Endothelial cell of umbilical vein (primary cell): Measurements from ENCODE around the gene ANGPTL7. TPM values are rescaled to one million over a fixed set of nuclear protein-coding genes. Genes with fewer than 3 reads are reported as not detected.

Experiments used
- BruUV-seq: library from RNA; stranded (reverse); fragments of 400-500 nt; replicated peaks from 2 replicates; lab custom pipeline; 2021; lab: Mats Ljungman, UMichigan
- CTCF ChIA-PET: fragments of 300-600, 350-600 bp; sonication (Branson Sonifier 250); formaldehyde crosslinking; loops from one replicate; lab custom pipeline; 2021; ENCODE audit warnings: antibody characterized with exemption, inconsistent platforms; lab: Charles Lee
- POLR2A ChIA-PET: fragments of 300-600, 350-600 bp; sonication (Branson Sonifier 250); formaldehyde crosslinking; loops from one replicate; lab custom pipeline; 2021; ENCODE audit warnings: antibody characterized with exemption, inconsistent platforms; lab: Charles Lee
- DNase-seq: peaks from one replicate; pipeline ENCODE4 v3.0.0-alpha.2; 2011; ENCODE audit warnings: low read depth, low spot score
- FAIRE-seq: peaks from 2 replicates; lab custom pipeline; 2011; peaks lifted over from hg19 to GRCh38; lab: Jason Lieb, UNC
- H2AFZ ChIP-seq: 2 replicates; pipeline ENCODE4 v1.6.0; 2012; ENCODE audit warnings: low read depth, low read length, control low read depth, inconsistent platforms
- H3K27ac ChIP-seq: 2 replicates; pipeline ENCODE4 v1.5.1; 2011; ENCODE audit warnings: low read depth, mild to moderate bottlenecking, control low read depth, low read length, moderate library complexity; ENCODE audit not compliant: insufficient read depth
- H3K27me3 ChIP-seq, 2 experiments: 2 replicates each; pipeline versions ENCODE4 v1.6.0 to v1.6.1; 2011; ENCODE audit warnings: low read length in 2 of 2, mixed read lengths in 1 of 2; ENCODE audit not compliant: control insufficient read depth in 2 of 2, insufficient read depth in 2 of 2
- H3K36me3 ChIP-seq, 2 experiments: 2 replicates in 1 of 2; 3 replicates in 1 of 2; pipeline ENCODE4 v1.5.1; 2011; ENCODE audit warnings: low read length in 2 of 2, mild to moderate bottlenecking in 1 of 2, moderate library complexity in 1 of 2; ENCODE audit not compliant: control insufficient read depth in 2 of 2, insufficient read depth in 2 of 2; ENCODE audit errors: extremely low read depth in 1 of 2
- H3K4me1 ChIP-seq: 3 replicates; pipeline ENCODE4 v1.5.1; 2011; ENCODE audit warnings: mild to moderate bottlenecking, low read length; ENCODE audit not compliant: control insufficient read depth, insufficient read depth; ENCODE audit errors: extremely low read depth
- H3K4me2 ChIP-seq: 2 replicates; pipeline ENCODE4 v1.6.1; 2011; ENCODE audit warnings: low read length, control low read depth, mixed read lengths; ENCODE audit not compliant: insufficient read depth
- H3K4me3 ChIP-seq, 3 experiments: fragments of 200-600 bp in 1 of 3; sonication (generic), shearing (Covaris generic) in 1 of 3; replicated peaks in 1 of 3; 2 replicates each; pipeline ENCODE4 v1.5.1; 2011 to 2016; ENCODE audit warnings: control low read depth in 3 of 3, low read length in 3 of 3, mild to moderate bottlenecking in 2 of 3, inconsistent platforms in 1 of 3, low read depth in 1 of 3, moderate library complexity in 1 of 3; ENCODE audit not compliant: insufficient read depth in 1 of 3
- H3K79me2 ChIP-seq: 2 replicates; pipeline ENCODE4 v1.6.0; 2012; ENCODE audit warnings: low read length, inconsistent platforms; ENCODE audit not compliant: control insufficient read depth, insufficient read depth
- H3K9ac ChIP-seq: replicated peaks from 2 replicates; pipeline ENCODE3; 2011; ENCODE audit warnings: low read length, control low read depth; ENCODE audit not compliant: insufficient read depth; ENCODE audit errors: extremely low read depth
- H3K9me1 ChIP-seq: replicated peaks from 3 replicates; pipeline ENCODE4 v1.6.0; 2011; ENCODE audit warnings: mild to moderate bottlenecking, low read length; ENCODE audit not compliant: control insufficient read depth, insufficient read depth; ENCODE audit errors: extremely low read depth
- H3K9me3 ChIP-seq: replicated peaks from 2 replicates; pipeline ENCODE4 v1.5.1; 2012; ENCODE audit warnings: low read length, inconsistent platforms; ENCODE audit not compliant: control insufficient read depth, insufficient read depth
- H4K20me1 ChIP-seq: replicated peaks from 2 replicates; pipeline ENCODE3; 2011; ENCODE audit warnings: mild to moderate bottlenecking, low read length; ENCODE audit not compliant: control insufficient read depth, insufficient read depth; ENCODE audit errors: extremely low read depth
- EZH2 ChIP-seq: IDR thresholded peaks from 2 replicates; pipeline ENCODE4 v1.6.1; 2012; ENCODE audit warnings: borderline replicate concordance, low read depth, mild to moderate bottlenecking, moderate library complexity, low read length, inconsistent platforms; ENCODE audit not compliant: severe bottlenecking
- FOS ChIP-seq: IDR thresholded peaks from 2 replicates; pipeline ENCODE4 v1.6.1; 2011; ENCODE audit warnings: mild to moderate bottlenecking, low read length, moderate library complexity, borderline replicate concordance; ENCODE audit not compliant: insufficient read depth
- GATA2 ChIP-seq: IDR thresholded peaks from 2 replicates; pipeline ENCODE4 v1.7.0; 2011; ENCODE audit warnings: low read depth, mild to moderate bottlenecking, moderate library complexity, mixed read lengths, low read length; ENCODE audit not compliant: insufficient read length, insufficient read depth
- JUN ChIP-seq: IDR thresholded peaks from 2 replicates; pipeline ENCODE4 v1.6.1; 2011; ENCODE audit warnings: borderline replicate concordance, low read depth; ENCODE audit not compliant: insufficient read length, insufficient read depth
- MYC ChIP-seq: IDR thresholded peaks from one replicate; pipeline ENCODE4 v1.6.1; 2011; ENCODE audit warnings: mild to moderate bottlenecking, low read depth, low read length
- POLR2A ChIP-seq: IDR thresholded peaks from 2 replicates; pipeline ENCODE4 v1.6.1; 2012; ENCODE audit warnings: low read depth, mild to moderate bottlenecking, control low read depth, low read length
- POLR2AphosphoS5 ChIP-seq: IDR thresholded peaks from 2 replicates; pipeline ENCODE4 v1.6.1; 2012; ENCODE audit warnings: low read depth, mild to moderate bottlenecking, control low read depth, low read length, moderate library complexity; ENCODE audit not compliant: insufficient read depth
- dilution Hi-C: fragments of 300-500 bp; cut with MboI; formaldehyde crosslinking; loops from one replicate; pipeline ENCODE4 v1.15.0; 2019; ENCODE audit warnings: low sequenced_read_pairs; ENCODE audit not compliant: extremely low pct_ligation_motif_present
- intact Hi-C: fragments of 100-400 bp; cut with micrococcal nuclease; formaldehyde crosslinking; loops from one replicate; pipeline ENCODE4 v1.10.0; 2022
- polyA plus RNA-seq, 4 experiments: library from polyadenylated mRNA; depleted of rRNA in 3 of 4; stranded (reverse) in 3 of 4; unstranded in 1 of 4; fragments of >200 nt; gene quantifications; 2 replicates each; pipeline versions ENCODE4 v1.2.1 to v1.2.3, GENCODE V29; 2011 to 2012; ENCODE audit warnings: missing spikeins in 1 of 4
- total RNA-seq: library from RNA; stranded (reverse); gene quantifications from 2 replicates; pipeline ENCODE4 v1.2.3, GENCODE V29; 2021
- TF ChIP-seq, protein P1 (sequence below), 2 donors: IDR thresholded peaks; 1 replicate in 1 of 2; 2 replicates in 1 of 2; pipeline ENCODE4 v1.5.1; 2011; ENCODE audit warnings: low read length in 2 of 2, mild to moderate bottlenecking in 2 of 2, moderate library complexity in 2 of 2, control low read depth in 1 of 2, inconsistent platforms in 1 of 2, low read depth in 1 of 2; ENCODE audit not compliant: insufficient read depth in 1 of 2; ENCODE audit errors: extremely low read depth in 1 of 2
- TF ChIP-seq, protein P2 (sequence below): IDR thresholded peaks from 2 replicates; pipeline ENCODE4 v1.6.1; 2011; ENCODE audit not compliant: insufficient read depth, insufficient read length

ANGPTL7 gene
- total and polyA plus RNA-seq, 2 donors (not counting 3 experiments of a cell fraction or from before 2014, with no cell fraction given) = not detected

DNA sequence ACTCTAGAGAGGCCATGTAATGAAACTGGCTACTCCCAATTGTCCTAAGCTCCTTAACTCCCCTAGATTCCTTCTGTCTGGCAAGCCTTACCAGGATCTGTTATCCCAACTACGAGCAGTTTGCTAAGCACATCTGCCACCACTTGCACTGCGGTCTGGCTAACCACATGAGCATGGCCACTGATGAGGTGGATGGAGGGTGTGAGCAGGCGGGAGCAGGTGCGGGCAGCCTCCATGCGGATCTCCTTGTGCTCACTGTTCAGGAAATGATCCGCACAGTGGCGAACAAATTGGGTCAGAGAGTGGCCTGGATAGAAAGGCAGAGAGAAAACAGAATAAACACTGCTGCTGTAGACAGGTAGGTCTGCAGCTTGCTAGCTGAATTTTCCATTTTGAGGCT is 49.2 kb downstream of the ANGPTL7 start:
- no TSS peak for BruUV-seq
- dilution Hi-C loops = no loop called here

More for the DNA sequence above, 49.2 kb downstream of the ANGPTL7 start:
- Histone ChIP-seq H4K20me1 (no peaks in the 10 kb centered on the region), H3K9me3 (no peaks in the 10 kb centered on the region), H3K79me2 (no peaks in the 10 kb centered on the region), H3K4me1 (peaks cover 14% of the 10 kb centered on the region), H3K27me3 (no peaks in the 10 kb centered on the region), H3K9ac (no peak overlapping the region), H3K4me3 (no peak overlapping the region), H3K36me3 (peaks cover 22 to 36% of the 10 kb centered on the region in 2 experiments), H3K4me2 (no peak overlapping the region), H2AFZ (no peak overlapping the region), H3K27ac (no peak overlapping the region), H3K9me1 (no peaks in the 10 kb centered on the region)
- TF ChIP-seq, protein P1, sequence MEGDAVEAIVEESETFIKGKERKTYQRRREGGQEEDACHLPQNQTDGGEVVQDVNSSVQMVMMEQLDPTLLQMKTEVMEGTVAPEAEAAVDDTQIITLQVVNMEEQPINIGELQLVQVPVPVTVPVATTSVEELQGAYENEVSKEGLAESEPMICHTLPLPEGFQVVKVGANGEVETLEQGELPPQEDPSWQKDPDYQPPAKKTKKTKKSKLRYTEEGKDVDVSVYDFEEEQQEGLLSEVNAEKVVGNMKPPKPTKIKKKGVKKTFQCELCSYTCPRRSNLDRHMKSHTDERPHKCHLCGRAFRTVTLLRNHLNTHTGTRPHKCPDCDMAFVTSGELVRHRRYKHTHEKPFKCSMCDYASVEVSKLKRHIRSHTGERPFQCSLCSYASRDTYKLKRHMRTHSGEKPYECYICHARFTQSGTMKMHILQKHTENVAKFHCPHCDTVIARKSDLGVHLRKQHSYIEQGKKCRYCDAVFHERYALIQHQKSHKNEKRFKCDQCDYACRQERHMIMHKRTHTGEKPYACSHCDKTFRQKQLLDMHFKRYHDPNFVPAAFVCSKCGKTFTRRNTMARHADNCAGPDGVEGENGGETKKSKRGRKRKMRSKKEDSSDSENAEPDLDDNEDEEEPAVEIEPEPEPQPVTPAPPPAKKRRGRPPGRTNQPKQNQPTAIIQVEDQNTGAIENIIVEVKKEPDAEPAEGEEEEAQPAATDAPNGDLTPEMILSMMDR (IDR thresholded peaks at IDR 0.05; ENCODE audit: extremely low read depth in 1 of 2, insufficient read depth in 1 of 2, low read depth in 1 of 2, low read length in 2 of 2) = no peak
- TF ChIP-seq FOS = no peak
- TF ChIP-seq EZH2 = no peak
- no peak for TF ChIP-seq GATA2
- TF ChIP-seq, protein P2, sequence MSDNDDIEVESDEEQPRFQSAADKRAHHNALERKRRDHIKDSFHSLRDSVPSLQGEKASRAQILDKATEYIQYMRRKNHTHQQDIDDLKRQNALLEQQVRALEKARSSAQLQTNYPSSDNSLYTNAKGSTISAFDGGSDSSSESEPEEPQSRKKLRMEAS = no peak
- TF ChIP-seq POLR2AphosphoS5 = no peak
- TF ChIP-seq POLR2A = no peak
- TF ChIP-seq MYC = no peak
- no peak for TF ChIP-seq JUN
- DNase-seq = no peak
- no peak for FAIRE-seq
- CTCF ChIA-PET = interaction anchor here (0.6 to 6.2 kb wide), 7 partner anchors 14 to 407 kb away, joined by 3 to 128 read pairs (median 5); no protein-coding TSS in a partner anchor
- POLR2A ChIA-PET = no interaction called here
- intact Hi-C loops = no loop called here
